ENCODE results near the gene PAK1.

DNA sequence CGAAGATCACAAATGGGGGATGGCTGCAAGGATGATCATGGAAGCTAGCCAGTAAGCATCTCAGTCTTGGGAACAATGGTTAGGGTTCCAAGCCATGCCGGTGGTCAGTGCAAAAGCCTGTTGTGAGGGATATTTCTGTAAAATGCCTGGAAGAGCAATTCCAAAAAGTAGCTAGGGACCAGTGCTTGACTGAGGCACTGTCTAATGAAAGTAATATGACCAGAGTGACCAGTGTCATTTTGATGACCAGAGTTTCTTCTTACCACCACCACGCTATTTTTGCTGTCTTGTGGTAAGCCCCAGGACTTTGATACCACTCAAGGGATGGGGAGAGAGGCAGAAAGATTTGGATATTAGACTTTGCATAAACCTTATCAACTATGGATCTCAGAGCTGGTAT is 190.8 kb downstream of the PAK1 start:
- TF ChIP-seq, protein P1, sequence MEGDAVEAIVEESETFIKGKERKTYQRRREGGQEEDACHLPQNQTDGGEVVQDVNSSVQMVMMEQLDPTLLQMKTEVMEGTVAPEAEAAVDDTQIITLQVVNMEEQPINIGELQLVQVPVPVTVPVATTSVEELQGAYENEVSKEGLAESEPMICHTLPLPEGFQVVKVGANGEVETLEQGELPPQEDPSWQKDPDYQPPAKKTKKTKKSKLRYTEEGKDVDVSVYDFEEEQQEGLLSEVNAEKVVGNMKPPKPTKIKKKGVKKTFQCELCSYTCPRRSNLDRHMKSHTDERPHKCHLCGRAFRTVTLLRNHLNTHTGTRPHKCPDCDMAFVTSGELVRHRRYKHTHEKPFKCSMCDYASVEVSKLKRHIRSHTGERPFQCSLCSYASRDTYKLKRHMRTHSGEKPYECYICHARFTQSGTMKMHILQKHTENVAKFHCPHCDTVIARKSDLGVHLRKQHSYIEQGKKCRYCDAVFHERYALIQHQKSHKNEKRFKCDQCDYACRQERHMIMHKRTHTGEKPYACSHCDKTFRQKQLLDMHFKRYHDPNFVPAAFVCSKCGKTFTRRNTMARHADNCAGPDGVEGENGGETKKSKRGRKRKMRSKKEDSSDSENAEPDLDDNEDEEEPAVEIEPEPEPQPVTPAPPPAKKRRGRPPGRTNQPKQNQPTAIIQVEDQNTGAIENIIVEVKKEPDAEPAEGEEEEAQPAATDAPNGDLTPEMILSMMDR (optimal IDR thresholded peaks at IDR 0.05 in 1 of 3, IDR thresholded peaks at IDR 0.05 in 1 of 3, conservative IDR thresholded peaks at IDR 0.05 in 1 of 3; ENCODE audit: extremely low read depth in 1 of 3, insufficient read depth in 2 of 3, low read length in 3 of 3), result no peak
- TF ChIP-seq EZH2 (IDR thresholded peaks at IDR 0.05; ENCODE audit: low read length), result no peak
